ENCODE results near the gene UGT1A4. TPM values are rescaled to one million over a fixed set of nuclear protein-coding genes. Genes with fewer than 3 reads are reported as not detected.

UGT1A4 gene
- total RNA-seq, 1 experiment from 2014 or later: not detected

DNA sequence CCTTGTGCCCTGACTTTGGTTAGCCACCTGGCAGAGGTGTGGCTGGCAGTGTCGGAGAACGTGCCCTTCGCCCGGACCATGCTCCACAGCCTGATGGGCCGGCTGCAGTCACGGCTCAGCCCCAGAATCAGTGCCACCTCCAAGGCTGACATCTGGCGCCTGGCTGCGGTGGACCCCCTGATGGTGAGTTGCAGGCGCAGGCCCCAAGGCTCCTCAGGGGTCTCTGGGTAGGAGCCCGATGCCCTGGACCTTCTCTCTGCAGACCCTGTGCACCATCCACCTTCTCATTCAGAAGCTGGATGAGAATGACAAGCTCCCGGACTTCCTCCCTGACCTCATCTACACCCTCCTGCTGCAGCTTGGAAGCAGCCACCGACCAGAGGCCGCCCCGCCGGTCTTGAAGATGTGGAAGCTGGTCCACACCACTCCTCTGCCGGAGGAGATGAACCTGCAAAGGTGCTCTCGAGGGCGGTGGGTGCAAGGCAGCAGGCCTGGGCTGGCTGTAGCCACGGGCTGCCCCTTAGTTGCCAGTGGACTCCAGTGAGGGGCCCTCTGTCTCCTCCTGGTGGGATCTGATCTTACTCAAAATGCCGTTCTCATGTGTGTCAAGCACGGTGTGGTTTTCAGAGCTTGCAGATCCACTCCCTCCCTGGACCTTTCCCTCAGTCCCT, 103.7 kb downstream of the UGT1A4 start:
- no peak overlapping the region for H2BK5ac ChIP-seq (ENCODE audit: insufficient read length, low read length)
- H2AFZ ChIP-seq (ENCODE audit: low read length): no peak overlapping the region
- no peaks in the 10 kb centered on the region for H3K79me1 ChIP-seq (ENCODE audit: insufficient read depth, low read depth, low read length, poor library complexity, severe bottlenecking)
- H2BK20ac ChIP-seq (ENCODE audit: low read depth, low read length, poor library complexity, severe bottlenecking): no peak overlapping the region
- no peak overlapping the region for H4K5ac ChIP-seq (ENCODE audit: insufficient read length, low read depth, low read length)
- H3K9me3 ChIP-seq (ENCODE audit: control insufficient read depth, low read depth, low read length): no peaks in the 10 kb centered on the region
- H3K4me1 ChIP-seq (ENCODE audit: insufficient read depth, low read length): no peaks in the 10 kb centered on the region
- H3K23ac ChIP-seq (ENCODE audit: insufficient read length, low read depth, low read length): no peak overlapping the region
- Mint-ChIP-seq H3K4me3 (no peak overlapping the region), H3K27ac (no peak overlapping the region), H3K27me3 (ENCODE audit: low read depth) (peaks cover 2% of the 10 kb centered on the region; the same call in 1 of the 2 replicates), H3K36me3 (ENCODE audit: insufficient read depth in 1 of 3, low read depth in 3 of 3) (no peaks in the 10 kb centered on the region), H3K4me1 (no peaks in the 10 kb centered on the region; a peak in 1 of 4 replicates), H3K9me3 (peaks cover 4 to 7% of the 10 kb centered on the region in 2 experiments; a peak in 4 of 5 replicates)
- H3K9ac ChIP-seq (ENCODE audit: extremely low read depth, insufficient read length, low read length): no peak overlapping the region
- no peak overlapping the region for H3K27ac ChIP-seq (ENCODE audit: insufficient read length, low read depth, low read length)
- no peaks in the 10 kb centered on the region for H4K20me1 ChIP-seq (ENCODE audit: control insufficient read depth, insufficient read depth, insufficient read length)
- H2BK15ac ChIP-seq (ENCODE audit: low read depth, low read length): no peak overlapping the region
- DNase-seq: no peak
- H3K79me2 ChIP-seq (ENCODE audit: insufficient read depth, low read length): no peaks in the 10 kb centered on the region
- no peak overlapping the region for H3K18ac ChIP-seq (ENCODE audit: insufficient read length, low read depth, low read length)
- H4K8ac ChIP-seq (replicated peaks; ENCODE audit: insufficient read length, low read depth, low read length): no peak overlapping the region
- H2BK120ac ChIP-seq (ENCODE audit: low read depth, low read length, poor library complexity, severe bottlenecking): no peak overlapping the region
- H3K14ac ChIP-seq (ENCODE audit: insufficient read depth, low read length): no peak overlapping the region; the same call in 1 of the 2 replicates
- no peak for TF ChIP-seq CTCF (conservative IDR thresholded peaks at IDR 0.05)
- H3K23me2 ChIP-seq (ENCODE audit: insufficient read length, low read depth, low read length, poor library complexity, severe bottlenecking): no peaks in the 10 kb centered on the region
- H3K4me2 ChIP-seq (ENCODE audit: insufficient read depth, insufficient read length, low read length): no peak overlapping the region
- H2BK12ac ChIP-seq (ENCODE audit: insufficient read length, low read depth, low read length): no peak overlapping the region
- no peaks in the 10 kb centered on the region for H3K27me3 ChIP-seq (ENCODE audit: insufficient read depth, low read length)
- H3T11ph ChIP-seq (ENCODE audit: low read length): no peak overlapping the region
- H3K4ac ChIP-seq (ENCODE audit: low read depth, low read length): no peak overlapping the region
- no peak overlapping the region for H3K56ac ChIP-seq (ENCODE audit: insufficient read length, low read depth, low read length)
- WGBS (ENCODE audit: extremely low coverage, insufficient read length, low lambda C conversion rate): no CpG with 5 or more reads among the region's 21 CpGs
- no peak overlapping the region for H4K91ac ChIP-seq (ENCODE audit: insufficient read length, low read depth, low read length)
- no peak overlapping the region for H2AK5ac ChIP-seq (ENCODE audit: insufficient read length, low read length)

Other genes starting within 250 kb of the UGT1A4 start
- 6.0 and 7.5 TPM in 2 replicates for gene USP40, start 152.0 kb upstream of the UGT1A4 start, total RNA-seq (2021)
- gene UGT1A8, start 101.1 kb upstream of the UGT1A4 start, total RNA-seq (2021): not detected in 2 replicates
- gene UGT1A10, start 82.3 kb upstream of the UGT1A4 start, total RNA-seq (2021): not detected in 2 replicates
- gene UGT1A9, start 46.8 kb upstream of the UGT1A4 start, total RNA-seq (2021): not detected in 2 replicates
- gene UGT1A7, start 36.8 kb upstream of the UGT1A4 start, total RNA-seq (2021): not detected in 2 replicates
- not detected in 2 replicates for gene UGT1A6, start 25.8 kb upstream of the UGT1A4 start, total RNA-seq (2021)
- not detected in 2 replicates for gene UGT1A5, start 5.8 kb upstream of the UGT1A4 start, total RNA-seq (2021)
- gene UGT1A3, start 10.3 kb downstream of the UGT1A4 start, total RNA-seq (2021): not detected in 2 replicates
- not detected in 2 replicates for gene UGT1A1, start 41.5 kb downstream of the UGT1A4 start, total RNA-seq (2021)
- gene MROH2A, start 59.6 kb downstream of the UGT1A4 start, total RNA-seq (2021): not detected in 2 replicates
- gene HJURP, start 135.8 kb downstream of the UGT1A4 start, total RNA-seq (2021): 49.7 and 52.6 TPM in 2 replicates
- gene TRPM8, start 198.6 kb downstream of the UGT1A4 start, total RNA-seq (2021): 0.20 and 0.28 TPM in 2 replicates